ENCODE data around the gene RSPH3. TPM values are rescaled to one million over a fixed set of nuclear protein-coding genes. Genes with fewer than 3 reads are reported as not detected.

The RSPH3 gene
- total and polyA plus RNA-seq, 4 donors, result 1.7 to 4.6 (median 3.3) TPM

- Histone ChIP-seq H3K9me3 (ENCODE audit: control insufficient read depth in 4 of 4, low read length in 3 of 4) (no peaks in the 10 kb centered on the region), H3K4me3 (ENCODE audit: low read depth in 1 of 3, low read length in 3 of 3) (no peak overlapping the region), H3K4me1 (ENCODE audit: control insufficient read depth in 4 of 4, insufficient read depth in 4 of 4, low read length in 3 of 4) (peaks cover 0 to under 1% (median under 1%) of the 10 kb centered on the region in 4 donors), H3K27me3 (ENCODE audit: control insufficient read depth in 4 of 4, insufficient read depth in 4 of 4, low read length in 3 of 4) (no peaks in the 10 kb centered on the region), H3K36me3 (ENCODE audit: control insufficient read depth in 4 of 4, insufficient read depth in 3 of 4, low read depth in 1 of 4, low read length in 3 of 4) (no peaks in the 10 kb centered on the region), H3K9ac (ENCODE audit: low read depth in 1 of 2, low read length in 2 of 2) (no peak overlapping the region), H3K27ac (ENCODE audit: low read depth in 1 of 2, low read length in 2 of 2) (no peak overlapping the region)
- no peak for DNase-seq (ENCODE audit: low spot score)
- TF ChIP-seq JUND (IDR thresholded peaks at IDR 0.05) (no peak), ATF3 (IDR thresholded peaks at IDR 0.05) (no peak), MAX (IDR thresholded peaks at IDR 0.05) (no peak), REST (IDR thresholded peaks at IDR 0.05) (no peak), HNF4A (conservative IDR thresholded peaks at IDR 0.05) (no peak), CTCF (IDR thresholded peaks at IDR 0.05; ENCODE audit: low read depth, low read length, missing input control) (no peak), RXRA (IDR thresholded peaks at IDR 0.05) (no peak), SP1 (IDR thresholded peaks at IDR 0.05) (no peak), FOXA2 (IDR thresholded peaks at IDR 0.05) (no peak), RAD21 (IDR thresholded peaks at IDR 0.05) (no peak), NR2F2 (IDR thresholded peaks at IDR 0.05) (no peak), EGR1 (IDR thresholded peaks at IDR 0.05; ENCODE audit: low read depth in 2 of 2) (no peak), TAF1 (conservative IDR thresholded peaks at IDR 0.05) (no peak), FOXA1 (IDR thresholded peaks at IDR 0.05) (no peak), ZBTB33 (IDR thresholded peaks at IDR 0.05) (no peak), YY1 (IDR thresholded peaks at IDR 0.05) (no peak), HNF4G (IDR thresholded peaks at IDR 0.05) (no peak), GABPA (IDR thresholded peaks at IDR 0.05 in 1 of 2, conservative IDR thresholded peaks at IDR 0.05 in 1 of 2) (no peak)
- 65% methylated on average over 10 of the region's 10 CpGs for WGBS
These were observed 48.1 kb upstream of the RSPH3 start for GRCh38 chr6:159047891-159048685.

Data from liver (tissue), 9 donors.